ENCODE measurements around the gene NEXMIF. TPM values are rescaled to one million over a fixed set of nuclear protein-coding genes. Genes with fewer than 3 reads are reported as not detected.

Gene NEXMIF
- total and polyA plus RNA-seq, 2 of the 8 experiments (the other 6 are each of a cell fraction or from before 2014, with no cell fraction given) = 0.18 to 0.73 TPM

- no peak overlapping the region for H3K9ac ChIP-seq (replicated peaks in 1 of 4; ENCODE audit: extremely low read depth in 1 of 4, low read depth in 3 of 4, low read length in 3 of 4)
- H3K56ac ChIP-seq (replicated peaks; ENCODE audit: insufficient read length, low read depth, low read length) = no peak overlapping the region
- no peak for FAIRE-seq
- no peak overlapping the region for H3K18ac ChIP-seq (ENCODE audit: extremely low read depth, low read length)
- no peak overlapping the region for H3K4ac ChIP-seq (replicated peaks; ENCODE audit: insufficient read length, low read depth, low read length)
- H2BK5ac ChIP-seq (ENCODE audit: low read depth, low read length) = no peak overlapping the region
- no peaks in the 10 kb centered on the region for H3K23me2 ChIP-seq (ENCODE audit: low read depth, low read length)
- no peaks in the 10 kb centered on the region for H4K20me1 ChIP-seq (replicated peaks in 1 of 2; ENCODE audit: control insufficient read depth in 1 of 2, insufficient read depth in 2 of 2, low read length in 2 of 2)
- no peak overlapping the region for H4K8ac ChIP-seq (ENCODE audit: extremely low read depth, insufficient read depth, low read length)
- no peak overlapping the region for H2AFZ ChIP-seq (ENCODE audit: low read length)
- no peak overlapping the region for H3K4me2 ChIP-seq (ENCODE audit: insufficient read depth in 1 of 2, low read depth in 2 of 2, low read length in 2 of 2)
- H4K91ac ChIP-seq (replicated peaks; ENCODE audit: insufficient read length, low read length) = no peak overlapping the region
- peaks cover 0 to 2% (median 0%) of the 10 kb centered on the region in 4 experiments; a peak in 1 of 7 replicates for H3K4me1 ChIP-seq (replicated peaks in 1 of 4; ENCODE audit: control insufficient read depth in 3 of 4, insufficient read depth in 4 of 4, low read length in 3 of 4)
- no peak overlapping the region for H4K5ac ChIP-seq (ENCODE audit: insufficient read length, low read depth, low read length)
- H3K14ac ChIP-seq (ENCODE audit: insufficient read length) = no peak overlapping the region
- H2AK5ac ChIP-seq (ENCODE audit: low read depth, low read length) = no peak overlapping the region
- H3K27ac ChIP-seq (ENCODE audit: low read depth, low read length) = no peak overlapping the region
- POLR2A ChIA-PET (ENCODE audit: partially characterized antibody) = no interaction called here
- H2BK120ac ChIP-seq (replicated peaks; ENCODE audit: low read depth, low read length) = no peak overlapping the region
- no peak overlapping the region for H3K23ac ChIP-seq (ENCODE audit: insufficient read length)
- no peak for DNase-seq (ENCODE audit: low read depth in 1 of 2, low spot score in 2 of 2)
- TF ChIP-seq GABPA (IDR thresholded peaks at IDR 0.05; ENCODE audit: borderline replicate concordance, insufficient read depth, low read length) (no peak), SAP30 (IDR thresholded peaks at IDR 0.05; ENCODE audit: insufficient read depth, insufficient replicate concordance, low read length) (no peak), POU5F1 (IDR thresholded peaks at IDR 0.05; ENCODE audit: low read depth, low read length) (no peak), NRF1 (IDR thresholded peaks at IDR 0.05; ENCODE audit: low read depth, low read length) (no peak), POLR2A (IDR thresholded peaks at IDR 0.05; ENCODE audit: control extremely low read depth in 1 of 2, low read depth in 2 of 2, low read length in 2 of 2) (no peak)
- no peaks in the 10 kb centered on the region for H3K79me2 ChIP-seq (ENCODE audit: control insufficient read depth in 1 of 2, insufficient read depth in 2 of 2, low read length in 2 of 2)
- no peaks in the 10 kb centered on the region for H3K36me3 ChIP-seq (ENCODE audit: control insufficient read depth in 2 of 4, insufficient read depth in 4 of 4, low read length in 3 of 4)
- WGBS, 2 experiments (ENCODE audit: extremely low coverage in 1 of 2, insufficient coverage in 1 of 2, insufficient read length in 1 of 2, insufficient replicate concordance in 2 of 2, low coverage in 1 of 2, low lambda C conversion rate in 2 of 2, missing lambda C conversion rate in 1 of 2) = 88% methylated on average over 3 of the region's 3 CpGs; no CpG with 5 or more reads in 1 of the 2 experiments
- no peaks in the 10 kb centered on the region for H3K27me3 ChIP-seq (replicated peaks in 1 of 4; ENCODE audit: control insufficient read depth in 3 of 4, extremely low read depth in 1 of 4, insufficient read depth in 3 of 4, low read length in 3 of 4)
- H3K9me3 ChIP-seq (ENCODE audit: insufficient read depth in 2 of 2, low read depth in 1 of 2, low read length in 1 of 2) = no peaks in the 10 kb centered on the region
- no peak overlapping the region for H2BK15ac ChIP-seq (ENCODE audit: low read length)
- CTCF ChIA-PET (ENCODE audit: partially characterized antibody) = no interaction called here
- no peak overlapping the region for H3K4me3 ChIP-seq (ENCODE audit: extremely low read depth in 1 of 4, insufficient read depth in 2 of 4, low read depth in 3 of 4, low read length in 4 of 4)
- no peak overlapping the region for H2BK20ac ChIP-seq (ENCODE audit: low read length)
- H2BK12ac ChIP-seq (ENCODE audit: low read depth, low read length) = no peak overlapping the region
- H3K79me1 ChIP-seq (ENCODE audit: low read depth, low read length) = no peaks in the 10 kb centered on the region
These were observed 18.8 kb downstream of the NEXMIF start for GRCh38 chrX:74906417-74906816.
